Calu3 (cell line): ENCODE data around the gene CPA1. TPM values are rescaled to one million over a fixed set of nuclear protein-coding genes. Genes with fewer than 3 reads are reported as not detected.

Experiments
- BruUV-seq: library from RNA; stranded (reverse); fragments of 400-500 nt; replicated peaks from 2 replicates; lab custom pipeline; 2021; lab: Mats Ljungman, UMichigan
- CTCF ChIA-PET: fragments of 300-600 bp; sonication (Branson Sonifier 250); formaldehyde crosslinking; loops from one replicate; lab custom pipeline; 2022; ENCODE audit warnings: antibody characterized with exemption; lab: Charles Lee
- DNase-seq: peaks from one replicate; pipeline ENCODE4 v3.0.0; 2022
- H3K27ac Mint-ChIP-seq: one replicate; pipeline ENCODE4 v1.8.0; 2022; ENCODE audit warnings: mixed read lengths; ENCODE audit not compliant: unreplicated experiment
- H3K27me3 Mint-ChIP-seq: one replicate; pipeline ENCODE4 v1.8.0; 2022; ENCODE audit warnings: mixed read lengths; ENCODE audit not compliant: unreplicated experiment
- H3K36me3 Mint-ChIP-seq: one replicate; pipeline ENCODE4 v1.8.0; 2022; ENCODE audit warnings: mild to moderate bottlenecking, moderate library complexity, mixed read lengths; ENCODE audit not compliant: insufficient read depth, unreplicated experiment
- H3K4me1 Mint-ChIP-seq: one replicate; pipeline ENCODE4 v1.8.0; 2022; ENCODE audit warnings: mild to moderate bottlenecking, low read depth, mixed read lengths; ENCODE audit not compliant: unreplicated experiment
- H3K4me3 Mint-ChIP-seq: one replicate; pipeline ENCODE4 v1.8.0; 2022; ENCODE audit warnings: mild to moderate bottlenecking, low read depth, moderate library complexity, mixed read lengths; ENCODE audit not compliant: unreplicated experiment
- H3K9me3 Mint-ChIP-seq: one replicate; pipeline ENCODE4 v1.8.0; 2022; ENCODE audit warnings: low read depth, mixed read lengths; ENCODE audit not compliant: unreplicated experiment
- CTCF ChIP-seq: fragments of 200-600 bp; IDR thresholded peaks from one replicate; pipeline ENCODE4 v1.8.0; 2022; ENCODE audit warnings: antibody characterized with exemption; ENCODE audit not compliant: unreplicated experiment
- intact Hi-C: fragments of 100-400 bp; cut with micrococcal nuclease; formaldehyde crosslinking; loops from one replicate; pipeline ENCODE4 v1.10.0; 2022; ENCODE audit not compliant: unreplicated experiment
- total RNA-seq: library from RNA; stranded (reverse); gene quantifications from 2 replicates; pipeline ENCODE4 v1.2.3, GENCODE V29; 2022

Gene CPA1
- total RNA-seq, 1 experiment from 2014 or later: not detected

DNA sequence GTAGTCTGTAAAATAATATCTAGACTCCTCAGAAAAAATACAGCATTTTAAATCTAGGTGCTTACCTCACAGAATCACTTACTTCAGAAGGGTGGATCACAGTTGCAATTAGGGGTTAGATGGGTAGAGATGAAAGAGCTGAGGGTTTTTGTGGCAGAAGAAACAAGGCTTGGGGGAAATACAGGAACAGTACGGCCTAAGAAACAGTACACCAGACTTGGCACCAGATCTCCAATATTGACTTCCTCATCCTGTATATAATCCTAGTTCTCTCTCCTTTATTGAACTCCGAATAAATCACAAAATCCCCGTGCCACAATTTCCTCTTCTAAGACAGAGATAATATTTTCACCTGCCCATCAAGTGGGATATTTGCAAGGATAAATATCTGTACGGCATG is 46.3 kb downstream of the CPA1 start:
- Mint-ChIP-seq H3K4me3 (no peak overlapping the region), H3K9me3 (no peaks in the 10 kb centered on the region), H3K27ac (no peak overlapping the region), H3K36me3 (no peaks in the 10 kb centered on the region), H3K4me1 (no peaks in the 10 kb centered on the region), H3K27me3 (no peaks in the 10 kb centered on the region)
- TF ChIP-seq CTCF: no peak
- no TSS peak for BruUV-seq
- no peak for DNase-seq
- CTCF ChIA-PET: no interaction called here
- intact Hi-C loops: no loop called here

DNA sequence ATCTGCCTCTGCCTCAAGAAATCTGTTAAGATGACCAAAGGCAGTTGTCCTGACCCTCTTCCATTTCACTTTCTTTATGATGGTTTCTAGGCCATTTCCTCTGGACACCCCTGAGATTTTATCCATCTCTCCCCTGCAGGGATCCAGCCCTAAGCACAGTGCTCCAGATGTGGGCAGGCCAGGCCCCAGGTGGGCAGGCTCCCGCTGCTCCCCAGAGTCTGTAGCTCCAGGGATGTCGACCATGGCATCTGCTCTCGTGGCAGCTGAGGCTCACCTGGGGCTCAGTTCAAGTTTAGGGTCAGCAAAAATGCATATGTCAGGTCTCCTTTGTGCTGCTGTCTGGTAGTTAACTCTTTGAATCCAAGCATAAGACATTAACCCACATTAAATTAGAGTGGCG is 48.7 kb downstream of the CPA1 start:
- no peaks in the 10 kb centered on the region for H3K27me3 Mint-ChIP-seq
- H3K4me1 Mint-ChIP-seq: no peaks in the 10 kb centered on the region
- H3K9me3 Mint-ChIP-seq: no peaks in the 10 kb centered on the region
- no peaks in the 10 kb centered on the region for H3K36me3 Mint-ChIP-seq
- H3K4me3 Mint-ChIP-seq: no peak overlapping the region
- no peak for TF ChIP-seq CTCF
- CTCF ChIA-PET: interaction anchor here (0.6 kb wide), 1 partner anchor 24 kb away, joined by 8 read pairs; no protein-coding TSS in a partner anchor
- intact Hi-C loops: no loop called here
- no TSS peak for BruUV-seq
- no peak for DNase-seq
- no peak overlapping the region for H3K27ac Mint-ChIP-seq

DNA sequence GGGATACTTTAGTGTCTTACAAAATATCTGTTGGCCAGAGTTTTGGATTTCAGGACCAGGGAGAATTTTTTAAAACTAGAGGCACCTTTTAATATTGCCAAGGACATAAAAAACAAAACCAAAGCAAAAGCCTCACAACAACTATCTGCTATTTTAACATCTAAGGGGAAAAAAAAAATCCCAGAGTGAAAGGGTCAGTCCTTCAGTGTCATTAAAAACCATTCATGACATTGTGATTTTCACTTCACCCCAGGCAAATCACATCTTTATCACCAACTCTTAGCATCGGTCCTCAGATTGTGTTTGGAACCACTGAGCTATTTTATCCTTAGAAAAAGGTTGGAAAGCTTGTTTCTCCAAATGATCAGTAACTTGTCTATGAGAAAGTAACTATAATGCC is 49.8 kb downstream of the CPA1 start:
- TF ChIP-seq CTCF: no peak

DNA sequence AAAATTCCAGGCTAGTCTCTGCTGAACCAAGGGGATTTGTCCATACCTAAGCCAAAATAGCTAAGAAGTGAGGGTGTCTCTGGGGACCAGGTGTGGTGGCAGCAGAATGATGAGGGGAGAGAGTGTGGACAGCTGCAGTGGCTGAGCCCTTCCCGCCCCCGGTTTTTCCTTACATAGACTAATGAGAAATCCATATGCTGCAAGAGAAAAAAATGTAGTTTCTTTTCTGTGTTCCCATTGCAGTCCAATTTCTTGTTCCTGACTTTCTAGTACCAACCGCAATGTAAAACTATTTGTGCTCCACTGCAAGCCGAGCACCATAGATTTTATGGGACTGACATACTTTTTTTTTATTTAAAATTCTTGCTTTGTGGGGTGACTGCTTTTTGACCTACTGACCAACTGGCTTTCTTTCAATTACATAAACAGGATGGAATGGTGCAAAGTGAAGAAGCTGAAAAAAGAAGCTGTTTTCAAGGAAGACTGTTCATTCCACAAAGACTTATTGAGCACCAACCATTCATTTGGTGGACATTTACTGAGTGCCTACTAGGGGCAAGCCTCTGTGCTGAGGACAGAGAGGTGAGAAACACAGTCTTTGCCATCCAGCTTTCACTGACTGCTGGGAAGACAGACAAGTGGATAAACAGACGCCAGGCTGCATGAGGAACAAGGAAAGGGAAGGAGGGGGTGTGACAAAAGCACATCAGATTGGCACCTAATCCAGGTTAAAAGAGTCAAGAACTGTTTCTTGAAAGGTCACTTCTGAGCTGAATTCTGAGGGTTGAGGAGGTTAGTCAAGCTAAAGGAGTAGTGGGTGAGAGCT is 50.8 kb downstream of the CPA1 start:
- no peaks in the 10 kb centered on the region for H3K36me3 Mint-ChIP-seq
- no peaks in the 10 kb centered on the region for H3K4me1 Mint-ChIP-seq
- no peak for TF ChIP-seq CTCF
- no peaks in the 10 kb centered on the region for H3K9me3 Mint-ChIP-seq
- CTCF ChIA-PET: interaction anchor here (0.6 kb wide), 1 partner anchor 217 kb away, joined by 5 read pairs; no protein-coding TSS in a partner anchor
- no peak overlapping the region for H3K27ac Mint-ChIP-seq
- no TSS peak for BruUV-seq
- DNase-seq: no peak
- intact Hi-C loops: no loop called here
- H3K27me3 Mint-ChIP-seq: no peaks in the 10 kb centered on the region
- H3K4me3 Mint-ChIP-seq: no peak overlapping the region

More for the DNA sequence above, 49.8 kb downstream of the CPA1 start:
- H3K36me3 Mint-ChIP-seq: no peaks in the 10 kb centered on the region
- no peaks in the 10 kb centered on the region for H3K9me3 Mint-ChIP-seq
- intact Hi-C loops: no loop called here
- CTCF ChIA-PET: no interaction called here
- no peak for DNase-seq
- H3K27ac Mint-ChIP-seq: no peak overlapping the region
- no peaks in the 10 kb centered on the region for H3K27me3 Mint-ChIP-seq
- H3K4me1 Mint-ChIP-seq: no peaks in the 10 kb centered on the region
- no TSS peak for BruUV-seq
- no peak overlapping the region for H3K4me3 Mint-ChIP-seq
